ENCODE measurements around the gene ITGA11. TPM values are rescaled to one million over a fixed set of nuclear protein-coding genes. Genes with fewer than 3 reads are reported as not detected.

The ITGA11 gene
- total and polyA plus RNA-seq, 2 of the 13 experiments (the other 11 are each of a cell fraction or from before 2014, with no cell fraction given): not detected

GRCh38 chr15:68322796-68323195, 109.2 kb downstream of the ITGA11 start:
- DNase-seq (ENCODE audit: low spot score): no peak
- Histone ChIP-seq H3K9ac (ENCODE audit: insufficient read depth, low read depth, low read length) (no peak overlapping the region), H3K9me3 (ENCODE audit: low read length) (no peaks in the 10 kb centered on the region), H2AFZ (ENCODE audit: low read length) (no peak overlapping the region), H3K36me3 (replicated peaks in 1 of 2; ENCODE audit: control insufficient read depth in 1 of 2, insufficient read depth in 2 of 2, low read length in 2 of 2) (no peaks in the 10 kb centered on the region), H3K27ac (ENCODE audit: extremely low read length, insufficient read depth, low read length) (no peak overlapping the region), H3K27me3 (ENCODE audit: control insufficient read depth in 1 of 2, insufficient read depth in 2 of 2, low read length in 2 of 2) (peaks cover 11 to 75% of the 10 kb centered on the region in 2 experiments; a peak in 4 of 5 replicates), H4K20me1 (ENCODE audit: insufficient read depth, low read length) (peaks cover 5% of the 10 kb centered on the region; the same call in 1 of the 2 replicates), H3K4me3 (replicated peaks in 1 of 3; ENCODE audit: insufficient read depth in 1 of 3, low read depth in 2 of 3, low read length in 3 of 3) (no peak overlapping the region), H3K4me2 (ENCODE audit: low read depth, low read length) (no peak overlapping the region), H3K79me2 (ENCODE audit: insufficient read depth, low read length) (no peaks in the 10 kb centered on the region), H3K4me1 (ENCODE audit: insufficient read depth, low read length) (no peaks in the 10 kb centered on the region)
- in situ Hi-C loops (cut with HindIII; ENCODE audit: extremely low pct_ligation_motif_present, low pct_unique_long_range_greater_than_20kb): no loop called here
- WGBS (ENCODE audit: low lambda C conversion rate): 38% methylated on average over 8 of the region's 9 CpGs
- ChIA-PET CTCF (ENCODE audit: low intra/inter-chr PET ratio, low total read pairs) (no interaction called here), POLR2A (no interaction called here)
- no peak for ATAC-seq
- BruUV-seq (replicated peaks): no TSS peak
- intact Hi-C loops (cut with micrococcal nuclease; ENCODE audit: unreplicated experiment): no loop called here
- FAIRE-seq: no peak
- TF ChIP-seq MTA3 (CRISPR knock-in tag; IDR thresholded peaks at IDR 0.05) (no peak), ZNF263 (CRISPR knock-in tag; IDR thresholded peaks at IDR 0.05) (no peak), HES4 (CRISPR knock-in tag; IDR thresholded peaks at IDR 0.05; ENCODE audit: borderline replicate concordance) (no peak), HOXA3 (CRISPR knock-in tag; IDR thresholded peaks at IDR 0.05) (no peak), FOSL1 (CRISPR knock-in tag; IDR thresholded peaks at IDR 0.05; ENCODE audit: borderline replicate concordance) (no peak), SP5 (CRISPR knock-in tag; IDR thresholded peaks at IDR 0.05; ENCODE audit: borderline replicate concordance, low read depth) (no peak), TAF15 (IDR thresholded peaks at IDR 0.05; ENCODE audit: low read depth, low read length, poor library complexity, severe bottlenecking) (no peak), KAT2B (IDR thresholded peaks at IDR 0.05; ENCODE audit: borderline replicate concordance, low read depth, low read length) (no peak), MED1 (CRISPR knock-in tag; IDR thresholded peaks at IDR 0.05) (no peak), ZNF296 (CRISPR knock-in tag; conservative IDR thresholded peaks at IDR 0.05) (no peak), ZSCAN20 (CRISPR knock-in tag; IDR thresholded peaks at IDR 0.05; ENCODE audit: borderline replicate concordance) (no peak), ZNF704 (CRISPR knock-in tag; IDR thresholded peaks at IDR 0.05; ENCODE audit: borderline replicate concordance) (no peak), EZH2 (conservative IDR thresholded peaks at IDR 0.05; ENCODE audit: low read depth, low read length) (no peak), RCOR2 (CRISPR knock-in tag; IDR thresholded peaks at IDR 0.05) (no peak), ZBED4 (CRISPR knock-in tag; IDR thresholded peaks at IDR 0.05; ENCODE audit: borderline replicate concordance) (no peak)
- TF ChIP-seq, protein P1, sequence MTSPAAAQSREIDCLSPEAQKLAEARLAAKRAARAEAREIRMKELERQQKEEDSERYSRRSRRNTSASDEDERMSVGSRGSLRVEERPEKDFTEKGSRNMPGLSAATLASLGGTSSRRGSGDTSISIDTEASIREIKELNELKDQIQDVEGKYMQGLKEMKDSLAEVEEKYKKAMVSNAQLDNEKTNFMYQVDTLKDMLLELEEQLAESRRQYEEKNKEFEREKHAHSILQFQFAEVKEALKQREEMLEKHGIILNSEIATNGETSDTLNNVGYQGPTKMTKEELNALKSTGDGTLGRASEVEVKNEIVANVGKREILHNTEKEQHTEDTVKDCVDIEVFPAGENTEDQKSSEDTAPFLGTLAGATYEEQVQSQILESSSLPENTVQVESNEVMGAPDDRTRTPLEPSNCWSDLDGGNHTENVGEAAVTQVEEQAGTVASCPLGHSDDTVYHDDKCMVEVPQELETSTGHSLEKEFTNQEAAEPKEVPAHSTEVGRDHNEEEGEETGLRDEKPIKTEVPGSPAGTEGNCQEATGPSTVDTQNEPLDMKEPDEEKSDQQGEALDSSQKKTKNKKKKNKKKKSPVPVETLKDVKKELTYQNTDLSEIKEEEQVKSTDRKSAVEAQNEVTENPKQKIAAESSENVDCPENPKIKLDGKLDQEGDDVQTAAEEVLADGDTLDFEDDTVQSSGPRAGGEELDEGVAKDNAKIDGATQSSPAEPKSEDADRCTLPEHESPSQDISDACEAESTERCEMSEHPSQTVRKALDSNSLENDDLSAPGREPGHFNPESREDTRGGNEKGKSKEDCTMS (CRISPR knock-in tag; conservative IDR thresholded peaks at IDR 0.05): no peak
